Stimulated activated naive CD8-positive, alpha-beta T cell treated with anti-CD3 and anti-CD28 coated beads, Interleukin-15, amount 100 ng/mL, for 72 hours (primary cell): ENCODE results near the gene PIGS.
"Not testable (repeated sequence)": the region's sequence is repeated elsewhere in the genome, so short reads cannot be mapped to it uniquely, and the experiment has no call there.

Experiments
- ATAC-seq: fragments of 150-1000 bp; cut with Tn5 transposase; 2 replicates; pipeline ENCODE4 v1.10.0; 2021; ENCODE audit warnings: mild to moderate bottlenecking, moderate library complexity
- DNase-seq, 2 donors: peaks; one replicate each; pipeline ENCODE4 v3.0.0; 2021 to 2022
- H3K27ac Mint-ChIP-seq, 2 donors: one replicate each; pipeline ENCODE4 v1.8.0; 2022; ENCODE audit warnings: mild to moderate bottlenecking in 2 of 2, mixed read lengths in 2 of 2, moderate library complexity in 2 of 2
- H3K27me3 Mint-ChIP-seq: one replicate; pipeline ENCODE4 v1.8.0; 2022; ENCODE audit warnings: mixed read lengths
- H3K4me1 Mint-ChIP-seq: one replicate; pipeline ENCODE4 v1.8.0; 2022; ENCODE audit warnings: mild to moderate bottlenecking, mixed read lengths
- H3K4me3 Mint-ChIP-seq, 2 donors: one replicate each; pipeline ENCODE4 v1.8.0; 2022; ENCODE audit warnings: mild to moderate bottlenecking in 2 of 2, mixed read lengths in 2 of 2, moderate library complexity in 1 of 2
- H3K9me3 Mint-ChIP-seq, 2 donors: one replicate each; pipeline ENCODE4 v1.8.0; 2022; ENCODE audit warnings: mixed read lengths in 2 of 2

Gene PIGS

GRCh38 chr17:28530926-28531325 lies 40.4 kb downstream of the PIGS start:
- no peaks in the 10 kb centered on the region for H3K9me3 Mint-ChIP-seq
- DNase-seq (no peak), ATAC-seq (no peak)
- no peaks in the 10 kb centered on the region for H3K4me1 Mint-ChIP-seq
- no peaks in the 10 kb centered on the region for H3K27me3 Mint-ChIP-seq
- no peak overlapping the region for H3K4me3 Mint-ChIP-seq
- no peak overlapping the region for H3K27ac Mint-ChIP-seq

DNA sequence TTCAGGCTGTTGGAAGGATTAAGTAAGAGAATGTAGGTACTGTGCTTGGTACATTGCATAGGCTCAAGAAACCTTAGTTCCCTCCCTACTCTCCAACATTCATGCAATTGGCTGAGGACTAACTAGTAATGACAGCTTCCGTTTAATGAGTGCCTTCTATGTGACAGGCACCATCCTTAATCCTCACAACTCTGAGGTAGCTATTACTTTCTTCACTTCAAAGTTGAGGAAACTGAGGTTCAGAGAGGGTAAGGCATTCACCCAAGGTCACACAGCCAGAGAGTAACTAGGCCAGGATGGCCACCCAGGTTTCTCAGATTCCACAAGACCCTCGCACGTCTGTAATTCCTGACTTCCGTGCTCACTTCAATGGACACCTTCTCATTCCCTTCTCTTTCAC lies 41.1 kb downstream of the PIGS start:
- Mint-ChIP-seq H3K27me3 (no peaks in the 10 kb centered on the region), H3K4me3 (no peak overlapping the region), H3K27ac (no peak overlapping the region), H3K4me1 (no peaks in the 10 kb centered on the region), H3K9me3 (no peaks in the 10 kb centered on the region)
- DNase-seq (no peak), ATAC-seq (no peak)

DNA sequence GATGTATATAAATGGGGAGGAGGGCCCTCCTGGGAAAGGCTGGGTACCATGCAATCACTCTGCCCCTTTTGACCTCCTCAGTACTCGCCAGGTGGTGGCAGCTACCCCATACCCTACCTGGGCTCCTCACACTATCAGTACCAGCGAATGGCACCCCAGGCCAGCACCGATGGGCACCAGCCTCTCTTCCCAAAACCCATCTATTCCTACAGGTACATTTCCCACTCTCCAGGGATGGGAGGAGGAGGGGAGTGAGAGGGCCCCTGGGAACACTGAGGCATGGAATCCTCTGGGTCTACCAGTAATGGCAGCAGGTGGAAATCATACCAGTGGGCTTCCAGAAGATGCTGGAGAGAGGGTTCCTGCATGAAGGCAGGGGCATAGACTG lies 42.3 kb downstream of the PIGS start:
- Mint-ChIP-seq H3K27me3 (no peaks in the 10 kb centered on the region), H3K4me1 (no peaks in the 10 kb centered on the region), H3K27ac (no peak overlapping the region), H3K4me3 (no peak overlapping the region), H3K9me3 (no peaks in the 10 kb centered on the region)
- DNase-seq (no peak), ATAC-seq (no peak)

- H3K4me3 Mint-ChIP-seq = no peak overlapping the region
- H3K4me1 Mint-ChIP-seq = no peaks in the 10 kb centered on the region
- ATAC-seq = no peak
- DNase-seq = no peak
- H3K27me3 Mint-ChIP-seq = no peaks in the 10 kb centered on the region
- peak overlapping the region in 1 of 2 donors; percentile 56 for H3K27ac Mint-ChIP-seq
- H3K9me3 Mint-ChIP-seq = no peaks in the 10 kb centered on the region
Observed at GRCh38 chr17:28528327-28529012, 42.9 kb downstream of the PIGS start.

DNA sequence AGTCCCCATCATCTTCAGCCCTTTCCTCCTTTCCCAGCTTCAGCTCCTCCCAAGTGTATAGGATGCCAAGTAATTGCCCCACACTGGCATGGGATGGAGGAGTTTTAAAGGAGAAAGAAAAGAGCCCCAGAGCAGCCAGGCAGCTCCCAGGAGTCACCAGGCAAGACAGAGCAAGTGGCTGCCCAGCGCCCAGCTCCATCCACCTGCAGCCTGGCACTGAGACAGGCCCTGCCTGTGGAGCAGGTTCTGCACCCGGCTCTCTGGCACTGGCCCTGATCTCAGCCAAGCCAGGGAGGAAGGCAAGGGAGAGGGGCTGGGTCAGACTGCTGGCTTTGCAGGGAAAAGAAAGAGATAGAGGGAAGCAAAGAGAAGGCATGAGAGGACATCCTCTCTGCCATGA lies 43.5 kb downstream of the PIGS start:
- DNase-seq = no peak
- Mint-ChIP-seq H3K27me3 (no peaks in the 10 kb centered on the region), H3K4me1 (no peaks in the 10 kb centered on the region), H3K4me3 (no peak overlapping the region), H3K27ac (no peak overlapping the region), H3K9me3 (no peaks in the 10 kb centered on the region)
- ATAC-seq = no peak

GRCh38 chr17:28527181-28527681 lies 44.1 kb downstream of the PIGS start:
- no peaks in the 10 kb centered on the region for H3K27me3 Mint-ChIP-seq
- ATAC-seq (no peak), DNase-seq (no peak)
- H3K4me3 Mint-ChIP-seq = no peak overlapping the region
- no peaks in the 10 kb centered on the region for H3K9me3 Mint-ChIP-seq
- H3K27ac Mint-ChIP-seq = peak overlapping the region in 1 of 2 donors; percentile 35
- H3K4me1 Mint-ChIP-seq = no peaks in the 10 kb centered on the region

- no peaks in the 10 kb centered on the region for H3K4me1 Mint-ChIP-seq
- H3K27ac Mint-ChIP-seq = no peak overlapping the region
- H3K9me3 Mint-ChIP-seq = no peaks in the 10 kb centered on the region
- no peak for DNase-seq
- ATAC-seq = no peak
- H3K27me3 Mint-ChIP-seq = no peaks in the 10 kb centered on the region
- no peak overlapping the region for H3K4me3 Mint-ChIP-seq
Observed at GRCh38 chr17:28526381-28526780, 44.9 kb downstream of the PIGS start.

GRCh38 chr17:28524476-28525424 lies 46.6 kb downstream of the PIGS start:
- ATAC-seq (no peak), DNase-seq (no peak)
- Mint-ChIP-seq H3K4me3 (no peak overlapping the region), H3K9me3 (no peaks in the 10 kb centered on the region), H3K27ac (peak overlapping the region in 1 of 2 donors; percentile 38), H3K4me1 (no peaks in the 10 kb centered on the region), H3K27me3 (no peaks in the 10 kb centered on the region)

DNA sequence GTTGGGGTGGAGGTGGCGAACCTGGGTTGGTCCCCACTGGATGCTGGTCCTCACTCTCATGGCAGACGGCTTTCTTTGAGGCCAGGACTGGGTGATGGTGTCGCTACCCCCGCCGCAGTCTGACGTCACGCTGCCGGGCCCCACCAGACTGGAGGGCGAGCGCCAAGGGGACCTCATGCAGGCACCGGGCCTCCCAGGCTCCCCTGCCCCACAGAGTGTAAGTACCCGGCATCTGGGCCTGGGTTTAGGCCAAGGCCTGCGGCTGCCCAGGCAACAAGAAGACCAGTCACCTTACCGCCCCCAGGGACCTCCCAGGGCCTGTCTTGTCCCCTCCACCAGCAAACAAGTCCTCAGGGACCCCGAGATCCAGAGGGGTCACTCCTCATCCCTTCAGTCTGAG lies 47.4 kb downstream of the PIGS start:
- H3K4me1 Mint-ChIP-seq = no peaks in the 10 kb centered on the region
- H3K9me3 Mint-ChIP-seq = no peaks in the 10 kb centered on the region
- H3K4me3 Mint-ChIP-seq = no peak overlapping the region
- ATAC-seq (peak; percentile 24), DNase-seq (no peak)
- peaks cover 5% of the 10 kb centered on the region for H3K27me3 Mint-ChIP-seq
- peak overlapping the region in 1 of 2 donors; percentile 22 for H3K27ac Mint-ChIP-seq

- peaks cover 12% of the 10 kb centered on the region for H3K27me3 Mint-ChIP-seq
- no peak overlapping the region for H3K4me3 Mint-ChIP-seq
- no peaks in the 10 kb centered on the region for H3K4me1 Mint-ChIP-seq
- DNase-seq (no peak), ATAC-seq (no peak)
- H3K9me3 Mint-ChIP-seq = no peaks in the 10 kb centered on the region
- no peak overlapping the region for H3K27ac Mint-ChIP-seq
Observed at GRCh38 chr17:28523186-28523585, 48.1 kb downstream of the PIGS start.

- ATAC-seq, DNase-seq, H3K27ac Mint-ChIP-seq, H3K4me3 Mint-ChIP-seq, H3K4me1 Mint-ChIP-seq, H3K9me3 Mint-ChIP-seq: not testable (repeated sequence)
- peaks cover 15% of the 10 kb centered on the region for H3K27me3 Mint-ChIP-seq
Observed at GRCh38 chr17:28522281-28522680, 49.0 kb downstream of the PIGS start.

GRCh38 chr17:28521311-28522085 lies 49.8 kb downstream of the PIGS start:
- no peaks in the 10 kb centered on the region for H3K9me3 Mint-ChIP-seq
- H3K4me3 Mint-ChIP-seq = no peak overlapping the region
- no peak for ATAC-seq
- no peaks in the 10 kb centered on the region for H3K4me1 Mint-ChIP-seq
- peaks cover 15% of the 10 kb centered on the region for H3K27me3 Mint-ChIP-seq
- DNase-seq = no peak
- H3K27ac Mint-ChIP-seq = peak overlapping the region in 1 of 2 donors; percentile 65

GRCh38 chr17:28520687-28521086 lies 50.6 kb downstream of the PIGS start:
- Mint-ChIP-seq H3K4me3 (no peak overlapping the region), H3K27me3 (peaks cover 15% of the 10 kb centered on the region), H3K27ac (peak overlapping the region in 1 of 2 donors; percentile 35), H3K9me3 (peaks cover 0 to 6% of the 10 kb centered on the region in 2 donors), H3K4me1 (no peaks in the 10 kb centered on the region)
- no peak for ATAC-seq
- DNase-seq = no peak

- ATAC-seq = no peak
- Mint-ChIP-seq H3K27ac (no peak overlapping the region), H3K27me3 (peaks cover 15% of the 10 kb centered on the region)
Observed at GRCh38 chr17:28519236-28519635, 52.1 kb downstream of the PIGS start.

DNA sequence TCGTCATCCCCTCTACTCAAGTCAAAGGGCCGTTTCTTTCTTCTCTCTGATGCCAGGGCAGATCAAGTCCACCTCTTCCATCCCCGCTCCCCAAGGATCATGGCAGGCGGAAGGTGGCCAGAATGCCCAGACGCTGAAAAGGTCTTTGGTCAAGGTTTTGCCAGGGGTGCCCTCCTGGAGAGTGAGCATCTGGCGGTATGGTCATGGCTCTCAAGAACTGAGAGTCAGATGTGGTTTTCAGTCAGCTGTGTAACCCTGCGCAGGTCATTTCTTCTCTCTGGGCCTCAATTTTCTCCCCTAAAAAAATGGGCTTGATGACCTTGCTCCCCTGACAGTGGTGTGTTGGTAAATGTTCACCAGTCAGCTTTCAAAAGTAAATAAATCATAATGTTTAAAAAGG lies 52.7 kb downstream of the PIGS start:
- Mint-ChIP-seq H3K27ac (no peak overlapping the region), H3K27me3 (peaks cover 19% of the 10 kb centered on the region), H3K9me3 (peaks cover 0 to 6% of the 10 kb centered on the region in 2 donors), H3K4me3 (no peak overlapping the region), H3K4me1 (no peaks in the 10 kb centered on the region)
- DNase-seq (no peak), ATAC-seq (no peak)

More at GRCh38 chr17:28519236-28519635, 52.1 kb downstream of the PIGS start:
- H3K9me3 Mint-ChIP-seq = peaks cover 0 to 6% of the 10 kb centered on the region in 2 donors
- H3K4me3 Mint-ChIP-seq = no peak overlapping the region
- DNase-seq = no peak
- H3K4me1 Mint-ChIP-seq = no peaks in the 10 kb centered on the region
